K562 (cell line): ENCODE results near the gene CCDC183.

Source experiments
- FOXM1 ChIP-seq, 2 experiments: fragments of 450-650 bp in 1 of 2; sonication (generic) in 1 of 2; formaldehyde crosslinking in 1 of 2; IDR thresholded peaks; 2 replicates each; pipeline versions ENCODE4 v1.6.1 to v1.9.0; 2017 to 2022; ENCODE audit warnings: low read depth in 2 of 2, mild to moderate bottlenecking in 2 of 2, missing genetic modification reagents in 1 of 2, moderate library complexity in 1 of 2
- POLR2A ChIP-seq: fragments of 450-650 bp; conservative IDR thresholded peaks from 2 replicates; pipeline ENCODE4 v1.6.1; 2016
- REST ChIP-seq, 2 experiments: fragments of 450-650 bp; formaldehyde crosslinking in 1 of 2; IDR thresholded peaks; 2 replicates each; pipeline versions ENCODE4 v1.4.0 to v1.6.1; 2014 to 2020; ENCODE audit warnings: mild to moderate bottlenecking in 2 of 2, borderline replicate concordance in 1 of 2, low read depth in 1 of 2

GRCh38 chr9:136757751-136758140 is 38.4 kb upstream of the CCDC183 start:
- TF ChIP-seq REST (IDR thresholded peaks at IDR 0.05; ENCODE audit: borderline replicate concordance) (no peak), REST (CRISPR knock-in tag; IDR thresholded peaks at IDR 0.05; ENCODE audit: low read depth) (no peak), FOXM1 (IDR thresholded peaks at IDR 0.05; ENCODE audit: low read depth) (no peak), FOXM1 (CRISPR knock-in tag; IDR thresholded peaks at IDR 0.05; ENCODE audit: low read depth) (no peak), POLR2A (no peak)
